Activated naive CD8-positive, alpha-beta T cell treated with anti-CD3 and anti-CD28 coated beads, Interleukin-2, amount 50 U/mL, for 24 hours (primary cell): Measurements from ENCODE around the gene GRID1.
"Not testable (repeated sequence)": the region's sequence is repeated elsewhere in the genome, so short reads cannot be mapped to it uniquely, and the experiment has no call there.

Source experiments
- ATAC-seq: fragments of 150-1000 bp; cut with Tn5 transposase; one replicate; pipeline ENCODE4 v1.10.0; 2021
- DNase-seq: peaks from one replicate; pipeline ENCODE4 v3.0.0; 2021
- H3K27ac Mint-ChIP-seq: one replicate; pipeline ENCODE4 v1.8.0; 2021; ENCODE audit warnings: mild to moderate bottlenecking, mixed read lengths
- H3K27me3 Mint-ChIP-seq: one replicate; pipeline ENCODE4 v1.8.0; 2021; ENCODE audit warnings: mixed read lengths
- H3K36me3 Mint-ChIP-seq: one replicate; pipeline ENCODE4 v1.8.0; 2021; ENCODE audit warnings: low read depth, mixed read lengths
- H3K4me1 Mint-ChIP-seq: one replicate; pipeline ENCODE4 v1.8.0; 2021; ENCODE audit warnings: mixed read lengths
- H3K4me3 Mint-ChIP-seq: one replicate; pipeline ENCODE4 v1.8.0; 2021; ENCODE audit warnings: mild to moderate bottlenecking, moderate library complexity, mixed read lengths
- H3K9me3 Mint-ChIP-seq: one replicate; pipeline ENCODE4 v1.8.0; 2021; ENCODE audit warnings: mixed read lengths

The GRID1 gene

GRCh38 chr10:85720931-85721590 lies 645.5 kb downstream of the GRID1 start:
- ATAC-seq = no peak
- Mint-ChIP-seq H3K4me1 (no peaks in the 10 kb centered on the region), H3K36me3 (no peaks in the 10 kb centered on the region), H3K27ac (no peak overlapping the region), H3K4me3 (no peak overlapping the region), H3K9me3 (no peaks in the 10 kb centered on the region), H3K27me3 (peaks cover 3% of the 10 kb centered on the region)
- no peak for DNase-seq

- H3K27me3 Mint-ChIP-seq = peaks cover 3% of the 10 kb centered on the region
- no peaks in the 10 kb centered on the region for H3K4me1 Mint-ChIP-seq
- H3K36me3 Mint-ChIP-seq = no peaks in the 10 kb centered on the region
- no peak overlapping the region for H3K4me3 Mint-ChIP-seq
- no peak overlapping the region for H3K27ac Mint-ChIP-seq
- no peaks in the 10 kb centered on the region for H3K9me3 Mint-ChIP-seq
- DNase-seq = no peak
- no peak for ATAC-seq
Measured at GRCh38 chr10:85719408-85719807, 647.2 kb downstream of the GRID1 start.

GRCh38 chr10:85713885-85714284 lies 652.7 kb downstream of the GRID1 start:
- no peak for DNase-seq
- no peak overlapping the region for H3K4me3 Mint-ChIP-seq
- no peaks in the 10 kb centered on the region for H3K4me1 Mint-ChIP-seq
- no peak overlapping the region for H3K27ac Mint-ChIP-seq
- no peaks in the 10 kb centered on the region for H3K36me3 Mint-ChIP-seq
- peaks cover 3% of the 10 kb centered on the region for H3K27me3 Mint-ChIP-seq
- H3K9me3 Mint-ChIP-seq = peaks cover 14% of the 10 kb centered on the region
- ATAC-seq = no peak

GRCh38 chr10:85702768-85703167 lies 663.8 kb downstream of the GRID1 start:
- Mint-ChIP-seq H3K9me3 (peaks cover 10% of the 10 kb centered on the region), H3K4me3 (no peak overlapping the region), H3K36me3 (no peaks in the 10 kb centered on the region), H3K4me1 (no peaks in the 10 kb centered on the region), H3K27ac (no peak overlapping the region), H3K27me3 (peaks cover 25% of the 10 kb centered on the region)
- ATAC-seq = no peak
- DNase-seq = no peak

- not testable (repeated sequence) for H3K36me3 Mint-ChIP-seq, H3K4me1 Mint-ChIP-seq, H3K4me3 Mint-ChIP-seq, ATAC-seq, DNase-seq, H3K27ac Mint-ChIP-seq
- Mint-ChIP-seq H3K9me3 (peaks cover 12% of the 10 kb centered on the region), H3K27me3 (peaks cover 29% of the 10 kb centered on the region)
Measured at GRCh38 chr10:85699066-85699465, 667.5 kb downstream of the GRID1 start.

GRCh38 chr10:85696893-85697292 lies 669.7 kb downstream of the GRID1 start:
- H3K9me3 Mint-ChIP-seq = peaks cover 8% of the 10 kb centered on the region
- H3K27ac Mint-ChIP-seq = no peak overlapping the region
- H3K27me3 Mint-ChIP-seq = peaks cover 20% of the 10 kb centered on the region
- DNase-seq (no peak), ATAC-seq (no peak)
- H3K4me3 Mint-ChIP-seq = no peak overlapping the region
- no peaks in the 10 kb centered on the region for H3K4me1 Mint-ChIP-seq
- H3K36me3 Mint-ChIP-seq = no peaks in the 10 kb centered on the region

GRCh38 chr10:85682621-85683020 lies 684.0 kb downstream of the GRID1 start:
- H3K4me3 Mint-ChIP-seq = no peak overlapping the region
- no peak overlapping the region for H3K27ac Mint-ChIP-seq
- H3K9me3 Mint-ChIP-seq = no peaks in the 10 kb centered on the region
- no peaks in the 10 kb centered on the region for H3K36me3 Mint-ChIP-seq
- ATAC-seq (no peak), DNase-seq (no peak)
- H3K27me3 Mint-ChIP-seq = peaks cover 7% of the 10 kb centered on the region
- no peaks in the 10 kb centered on the region for H3K4me1 Mint-ChIP-seq

GRCh38 chr10:85679710-85680109 lies 686.9 kb downstream of the GRID1 start:
- peaks cover 5% of the 10 kb centered on the region for H3K27me3 Mint-ChIP-seq
- H3K36me3 Mint-ChIP-seq = no peaks in the 10 kb centered on the region
- H3K4me3 Mint-ChIP-seq = no peak overlapping the region
- ATAC-seq (no peak), DNase-seq (no peak)
- no peaks in the 10 kb centered on the region for H3K4me1 Mint-ChIP-seq
- no peaks in the 10 kb centered on the region for H3K9me3 Mint-ChIP-seq
- H3K27ac Mint-ChIP-seq = no peak overlapping the region

GRCh38 chr10:85679061-85679460 lies 687.5 kb downstream of the GRID1 start:
- no peak overlapping the region for H3K4me3 Mint-ChIP-seq
- no peak overlapping the region for H3K27ac Mint-ChIP-seq
- H3K9me3 Mint-ChIP-seq = no peaks in the 10 kb centered on the region
- no peaks in the 10 kb centered on the region for H3K4me1 Mint-ChIP-seq
- H3K36me3 Mint-ChIP-seq = no peaks in the 10 kb centered on the region
- ATAC-seq (no peak), DNase-seq (no peak)
- peaks cover 5% of the 10 kb centered on the region for H3K27me3 Mint-ChIP-seq

GRCh38 chr10:85674851-85675250 lies 691.7 kb downstream of the GRID1 start:
- Mint-ChIP-seq H3K27me3 (peaks cover 2% of the 10 kb centered on the region), H3K9me3 (peaks cover 8% of the 10 kb centered on the region), H3K4me3 (no peak overlapping the region), H3K4me1 (no peaks in the 10 kb centered on the region), H3K27ac (no peak overlapping the region), H3K36me3 (no peaks in the 10 kb centered on the region)
- DNase-seq (no peak), ATAC-seq (no peak)

GRCh38 chr10:85673270-85673669 lies 693.3 kb downstream of the GRID1 start:
- Mint-ChIP-seq H3K4me1 (no peaks in the 10 kb centered on the region), H3K36me3 (no peaks in the 10 kb centered on the region), H3K27me3 (peaks cover 2% of the 10 kb centered on the region), H3K9me3 (peaks cover 8% of the 10 kb centered on the region), H3K27ac (no peak overlapping the region), H3K4me3 (no peak overlapping the region)
- no peak for DNase-seq
- ATAC-seq = no peak

- no peak for DNase-seq
- no peak overlapping the region for H3K4me3 Mint-ChIP-seq
- peaks cover 2% of the 10 kb centered on the region for H3K27me3 Mint-ChIP-seq
- no peak for ATAC-seq
- no peak overlapping the region for H3K27ac Mint-ChIP-seq
- no peaks in the 10 kb centered on the region for H3K4me1 Mint-ChIP-seq
- H3K9me3 Mint-ChIP-seq = peaks cover 8% of the 10 kb centered on the region
- no peaks in the 10 kb centered on the region for H3K36me3 Mint-ChIP-seq
Measured at GRCh38 chr10:85671530-85671929, 695.1 kb downstream of the GRID1 start.

GRCh38 chr10:85668522-85668921 lies 698.1 kb downstream of the GRID1 start:
- H3K36me3 Mint-ChIP-seq = no peaks in the 10 kb centered on the region
- no peak overlapping the region for H3K27ac Mint-ChIP-seq
- H3K4me1 Mint-ChIP-seq = no peaks in the 10 kb centered on the region
- H3K9me3 Mint-ChIP-seq = peaks cover 8% of the 10 kb centered on the region
- no peak overlapping the region for H3K4me3 Mint-ChIP-seq
- ATAC-seq = no peak
- peaks cover 2% of the 10 kb centered on the region for H3K27me3 Mint-ChIP-seq
- DNase-seq = no peak

GRCh38 chr10:85667638-85668233 lies 698.9 kb downstream of the GRID1 start:
- Mint-ChIP-seq H3K4me1 (no peaks in the 10 kb centered on the region), H3K27me3 (peaks cover 2% of the 10 kb centered on the region), H3K36me3 (no peaks in the 10 kb centered on the region), H3K9me3 (peaks cover 2% of the 10 kb centered on the region), H3K27ac (no peak overlapping the region), H3K4me3 (no peak overlapping the region)
- no peak for ATAC-seq
- no peak for DNase-seq

GRCh38 chr10:85666987-85667386 lies 699.6 kb downstream of the GRID1 start:
- ATAC-seq = no peak
- no peaks in the 10 kb centered on the region for H3K9me3 Mint-ChIP-seq
- H3K27me3 Mint-ChIP-seq = peaks cover 2% of the 10 kb centered on the region
- no peak for DNase-seq
- no peaks in the 10 kb centered on the region for H3K4me1 Mint-ChIP-seq
- H3K36me3 Mint-ChIP-seq = no peaks in the 10 kb centered on the region
- H3K27ac Mint-ChIP-seq = no peak overlapping the region
- H3K4me3 Mint-ChIP-seq = no peak overlapping the region
